Heart left ventricle (tissue), 16 donors: ENCODE measurements around the gene ORC3. TPM values are rescaled to one million over a fixed set of nuclear protein-coding genes. Genes with fewer than 3 reads are reported as not detected.

Experiments used
- ATAC-seq, 4 donors: fragments of 200-7000 bp; cut with Tn5 transposase; one replicate each; pipeline ENCODE4 v1.9.1; 2020 to 2022; ENCODE audit warnings: moderate library complexity in 4 of 4, mild to moderate bottlenecking in 3 of 4, moderate number of reproducible peaks in 1 of 4
- DNase-seq, 5 donors: peaks; one replicate each; pipeline ENCODE4 v3.0.0-alpha.2; 2020
- H3K27ac ChIP-seq, 12 donors: fragments of 200-600 bp; sonication (generic) in 4 of 12; one replicate each; pipeline versions ENCODE4 v1.5.0 to v1.8.0; 2016 to 2022; ENCODE audit warnings: mild to moderate bottlenecking in 2 of 12
- H3K27me3 ChIP-seq, 9 donors: fragments of 200-600 bp; sonication (generic) in 2 of 9; one replicate each; pipeline versions ENCODE4 v1.5.1 to v1.8.0; 2016 to 2022; ENCODE audit warnings: mild to moderate bottlenecking in 3 of 9
- H3K36me3 ChIP-seq, 9 donors: fragments of 200-600 bp; sonication (generic) in 2 of 9; one replicate each; pipeline versions ENCODE4 v1.5.0 to v1.8.0; 2018 to 2022; ENCODE audit warnings: mild to moderate bottlenecking in 2 of 9
- H3K4me1 ChIP-seq, 12 donors: fragments of 200-600 bp; sonication (generic) in 4 of 12; one replicate each; pipeline versions ENCODE4 v1.5.0 to v1.8.0; 2016 to 2022; ENCODE audit warnings: mild to moderate bottlenecking in 3 of 12
- H3K4me3 ChIP-seq, 12 donors: fragments of 200-600 bp; sonication (generic) in 4 of 12; one replicate each; pipeline versions ENCODE4 v1.5.0 to v1.8.0; 2017 to 2022; ENCODE audit warnings: mild to moderate bottlenecking in 9 of 12, moderate library complexity in 4 of 12
- H3K9me3 ChIP-seq, 12 donors: fragments of 200-600 bp; sonication (generic) in 4 of 12; one replicate each; pipeline versions ENCODE4 v1.5.0 to v1.8.0; 2016 to 2022; ENCODE audit warnings: mild to moderate bottlenecking in 1 of 12
- CTCF ChIP-seq, 12 donors: fragments of 200-600 bp; sonication (generic) in 4 of 12; IDR thresholded peaks; one replicate each; pipeline versions ENCODE4 v1.5.0 to v1.8.0; 2018 to 2022; ENCODE audit warnings: antibody characterized with exemption in 12 of 12, mild to moderate bottlenecking in 5 of 12
- POLR2A ChIP-seq, 2 donors: fragments of 450-650 bp; IDR thresholded peaks; one replicate each; pipeline ENCODE4 v1.6.1; 2017; ENCODE audit warnings: antibody characterized with exemption in 2 of 2, mild to moderate bottlenecking in 2 of 2, moderate library complexity in 2 of 2
- WGBS, 4 donors: extraction: QIAGEN DNeasy Blood & Tissue Kit in 2 of 4; methylation state at CpG; one replicate each; pipeline versions ENCODE4 v1.1.5 to v1.1.7; 2013 to 2018; 5-methylcytosine and 5-hydroxymethylcytosine counted together
- intact Hi-C, 10 donors: fragments of 100-400 bp; cut with DNase I; formaldehyde crosslinking; loops; one replicate each; pipeline versions ENCODE4 v1.11.1 to v1.14.2; 2022
- polyA plus RNA-seq, 2 donors: library from polyadenylated mRNA; stranded (reverse); fragments of 200-250 nt; gene quantifications; one replicate each; pipeline ENCODE4 v1.2.3, GENCODE V29; 2013
- total RNA-seq, 9 donors: library from RNA; depleted of rRNA in 2 of 9; stranded (reverse); fragments of >200 nt in 2 of 9; fragmentation: NEBNext Ultra II Directional in 3 of 9; extraction: Animal tissue kit (Norgen Biotek cat#: 25700) in 3 of 9; gene quantifications; one replicate each; pipeline versions ENCODE4 v1.1.0 to v1.2.4, GENCODE V29; 2016 to 2023
- donor health status: ischemic (EF 13 %, LVEDD 7.1; RV severe dilation, severe dysfunction).
- donor health status: healthy with polysubstance abuse.
- donor health status: DM: no; HTN: yes; CAD: no.
- donor health status: DM: no; HTN: no; CAD: no.
- donor health status: ischemic (EF 25% LVEDD 6.9; RV normal size, moderate dysfunction).
- donor health status: ischemic (EF 25% LVEDD 5.7; RV mildly dilated, moderate dysfunction).
- donor health status: healthy.
- donor health status: DM: yes; HTN: yes; CAD: no.
- donor health status: ischemic (EF 35%, LVEDD 5.7; RV mildly dilated, moderate dysfunction).
- donor health status: nonischemic (EF 11% LVEDD 7.7; RV severe dilation, severe dysfunction).
- donor health status: DM: yes; HTN: yes; CAD: no.
- donor health status: PGD.
- donor health status: ischemic (EF 29% LVEDD 5.4; RV normal size, mild dysfunction).
- donor health status: nonischemic (EF 23%, LVEDD 6.1; RV moderate dilation, normal function).

ORC3 gene
- total and polyA plus RNA-seq, 11 donors = 15.2 to 28.6 (median 20.0) TPM

GRCh38 chr6:87699576-87699975 is 109.6 kb downstream of the ORC3 start:
- peaks cover 4 to 60% (median 38%) of the 10 kb centered on the region in 12 donors for H3K4me1 ChIP-seq
- peak overlapping the region in 11 of 12 donors; percentile 56 to 99 (median 88) for H3K4me3 ChIP-seq
- H3K36me3 ChIP-seq = peaks cover 0 to 3% (median 0%) of the 10 kb centered on the region in 9 donors
- ATAC-seq (no peak), DNase-seq (no peak)
- H3K9me3 ChIP-seq = no peaks in the 10 kb centered on the region
- H3K27ac ChIP-seq = peak overlapping the region in 10 of 12 donors; percentile 39 to 99 (median 95)
- WGBS, 4 donors = 1 to 5% (median 4%) methylated on average over 4 of the region's 4 CpGs
- no peaks in the 10 kb centered on the region for H3K27me3 ChIP-seq
- intact Hi-C loops = loop anchor here in 2 of 10 donors (5.0 to 10.0 kb wide), 2 partner anchors 37 to 545 kb away; partner anchors contain the start of gene ZNF292 (in 1 of the 2)
- TF ChIP-seq POLR2A (IDR thresholded peaks at IDR 0.05) = no peak
- no peak for TF ChIP-seq CTCF (IDR thresholded peaks at IDR 0.05)

GRCh38 chr6:87700397-87701343 is 110.7 kb downstream of the ORC3 start:
- WGBS, 4 donors = 0 to 1% (median 1%) methylated on average over 17 to 18 of the region's 18 CpGs
- Histone ChIP-seq H3K9me3 (no peaks in the 10 kb centered on the region), H3K27ac (peak overlapping the region; percentile 82 to 99 (median 96)), H3K4me3 (peak overlapping the region; percentile 56 to 99 (median 86)), H3K4me1 (peaks cover 0 to 49% (median 29%) of the 10 kb centered on the region in 12 donors), H3K36me3 (peaks cover 0 to 3% (median 0%) of the 10 kb centered on the region in 9 donors), H3K27me3 (no peaks in the 10 kb centered on the region)
- intact Hi-C loops = loop anchor here in 6 of 10 donors (2.0 to 10.0 kb wide), 6 partner anchors 92 to 546 kb away; partner anchors contain the start of genes ORC3 (in 3 of the 6), SLC35A1 (in 2 of the 6), ZNF292 (in 2 of the 6) and RARS2 (in 1 of the 6)
- TF ChIP-seq CTCF (IDR thresholded peaks at IDR 0.05) (peak in 1 of 12 donors; percentile 11), POLR2A (IDR thresholded peaks at IDR 0.05) (no peak)
- ATAC-seq (peak; percentile 11 to 33 (median 28)), DNase-seq (peak in 3 of 5 donors; percentile 21 to 46 (median 40))

GRCh38 chr6:87701344-87701675 is 111.4 kb downstream of the ORC3 start:
- peaks cover 0 to 3% (median 0%) of the 10 kb centered on the region in 9 donors for H3K36me3 ChIP-seq
- DNase-seq (peak in 2 of 5 donors; percentile 40 to 75), ATAC-seq (peak in 2 of 4 donors; percentile 5 to 10)
- intact Hi-C loops = loop anchor here in 6 of 10 donors (2.0 to 10.0 kb wide), 6 partner anchors 91 to 547 kb away; partner anchors contain the start of genes ORC3 (in 3 of the 6), SLC35A1 (in 2 of the 6), ZNF292 (in 2 of the 6) and RARS2 (in 1 of the 6)
- WGBS, 4 donors = 0 to 1% (median 1%) methylated on average over 26 to 36 of the region's 36 CpGs
- peak overlapping the region; percentile 56 to 99 (median 86) for H3K4me3 ChIP-seq
- peak overlapping the region; percentile 82 to 99 (median 96) for H3K27ac ChIP-seq
- TF ChIP-seq CTCF (IDR thresholded peaks at IDR 0.05) (no peak), POLR2A (IDR thresholded peaks at IDR 0.05) (no peak)
- H3K9me3 ChIP-seq = no peaks in the 10 kb centered on the region
- H3K4me1 ChIP-seq = peaks cover 0 to 46% (median 22%) of the 10 kb centered on the region in 12 donors
- H3K27me3 ChIP-seq = no peaks in the 10 kb centered on the region
